ENCODE data around the gene ERMP1. TPM values are rescaled to one million over a fixed set of nuclear protein-coding genes. Genes with fewer than 3 reads are reported as not detected.

The ERMP1 gene
- total RNA-seq, 1 donor from 2014 or later: 7.6 TPM

DNA sequence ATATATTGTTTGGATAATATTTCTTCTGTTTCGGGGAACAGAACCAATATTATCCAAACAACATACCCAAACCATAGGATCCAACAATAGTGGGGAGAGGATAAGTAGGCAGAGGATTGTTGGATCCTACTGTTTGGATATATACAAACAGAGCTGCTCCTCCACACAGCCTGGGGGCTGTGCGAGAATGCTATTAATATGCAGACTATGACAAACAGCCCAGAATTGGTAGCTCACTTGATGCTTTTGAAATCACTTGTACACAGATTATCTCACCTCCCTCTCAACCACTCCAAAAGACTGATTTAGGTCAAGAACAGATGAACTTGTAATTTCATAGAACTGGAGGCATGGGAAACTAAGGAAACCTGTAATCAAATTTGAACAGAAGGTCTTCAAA, 33.4 kb upstream of the ERMP1 start:
- TF ChIP-seq CTCF (IDR thresholded peaks at IDR 0.05): no peak
- Mint-ChIP-seq H3K4me1 (ENCODE audit: low read depth) (no peaks in the 10 kb centered on the region), H3K9me3 (ENCODE audit: low read depth) (no peaks in the 10 kb centered on the region), H3K36me3 (ENCODE audit: low read depth) (peaks cover 1% of the 10 kb centered on the region), H3K27me3 (ENCODE audit: low read depth) (no peaks in the 10 kb centered on the region), H3K4me3 (ENCODE audit: unreplicated experiment) (no peak overlapping the region), H3K27ac (ENCODE audit: unreplicated experiment) (no peak overlapping the region)
- DNase-seq (ENCODE audit: low spot score): no peak

DNA sequence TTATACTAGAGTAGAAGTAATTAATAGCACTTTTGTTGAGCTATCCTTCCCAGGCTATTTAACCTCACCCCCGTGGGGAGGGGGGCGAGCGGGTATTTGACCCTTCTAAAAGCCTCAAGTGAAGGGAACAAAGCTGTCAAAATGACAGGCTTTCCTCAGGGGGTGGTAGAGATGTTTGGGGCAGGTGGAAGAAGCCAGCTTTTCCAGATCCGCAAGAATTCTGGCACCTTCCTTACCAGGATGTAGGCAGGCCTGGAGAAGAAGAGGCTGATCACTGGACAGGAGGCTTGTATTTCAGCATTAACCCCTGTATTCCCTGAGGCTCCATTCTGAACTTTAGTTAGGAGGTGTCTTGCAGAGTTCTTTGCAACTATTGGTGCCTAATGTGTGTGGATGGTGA, 31.5 kb upstream of the ERMP1 start:
- DNase-seq (ENCODE audit: low spot score): no peak
- no peak overlapping the region for H3K27ac Mint-ChIP-seq (ENCODE audit: unreplicated experiment)
- H3K4me1 Mint-ChIP-seq (ENCODE audit: low read depth): no peaks in the 10 kb centered on the region
- no peak for TF ChIP-seq CTCF (IDR thresholded peaks at IDR 0.05)
- H3K4me3 Mint-ChIP-seq (ENCODE audit: unreplicated experiment): no peak overlapping the region
- H3K36me3 Mint-ChIP-seq (ENCODE audit: low read depth): peaks cover 1% of the 10 kb centered on the region
- H3K27me3 Mint-ChIP-seq (ENCODE audit: low read depth): peaks cover 3% of the 10 kb centered on the region
- no peaks in the 10 kb centered on the region for H3K9me3 Mint-ChIP-seq (ENCODE audit: low read depth)

DNA sequence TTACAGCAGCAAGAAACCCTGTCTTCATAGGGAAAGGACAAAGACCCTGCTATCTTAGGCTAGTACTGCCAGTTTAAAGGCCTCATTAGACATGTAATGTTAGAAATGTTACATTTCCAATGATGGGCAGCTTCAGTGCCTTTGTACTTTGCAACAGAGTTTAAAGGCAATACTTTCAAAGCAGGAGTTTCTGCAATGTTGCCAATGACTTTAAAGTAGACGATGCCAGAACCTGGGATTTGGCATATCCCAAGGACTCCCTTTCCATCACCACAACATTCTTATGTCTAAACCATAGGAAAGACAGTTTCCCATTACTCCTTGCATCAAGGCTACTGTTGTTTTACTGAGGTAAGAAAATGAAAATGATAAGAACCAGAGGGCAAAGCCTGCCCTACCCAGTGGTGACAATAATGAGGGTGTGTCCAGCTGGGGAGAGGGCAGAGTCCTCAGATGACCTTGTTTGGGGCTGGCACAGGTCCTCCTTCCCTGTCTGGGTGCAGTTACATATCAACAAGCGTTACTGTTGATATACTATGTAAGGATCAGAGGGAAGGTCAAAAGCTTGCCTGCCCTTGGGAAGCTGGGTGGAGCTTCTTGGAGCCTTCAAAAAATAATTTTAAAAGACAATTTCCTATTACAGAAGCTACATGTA, 30.3 kb upstream of the ERMP1 start:
- Mint-ChIP-seq H3K4me1 (ENCODE audit: low read depth) (no peaks in the 10 kb centered on the region), H3K36me3 (ENCODE audit: low read depth) (peaks cover 1% of the 10 kb centered on the region), H3K27me3 (ENCODE audit: low read depth) (peaks cover 11% of the 10 kb centered on the region), H3K27ac (ENCODE audit: unreplicated experiment) (no peak overlapping the region), H3K4me3 (ENCODE audit: unreplicated experiment) (no peak overlapping the region), H3K9me3 (ENCODE audit: low read depth) (no peaks in the 10 kb centered on the region)
- no peak for TF ChIP-seq CTCF (IDR thresholded peaks at IDR 0.05)
- no peak for DNase-seq (ENCODE audit: low spot score)

GRCh38 chr9:5858833-5859232, 25.9 kb upstream of the ERMP1 start:
- TF ChIP-seq CTCF (IDR thresholded peaks at IDR 0.05): no peak
- no peak for DNase-seq (ENCODE audit: low spot score)
- Mint-ChIP-seq H3K27ac (ENCODE audit: unreplicated experiment) (no peak overlapping the region), H3K4me3 (ENCODE audit: unreplicated experiment) (no peak overlapping the region), H3K4me1 (ENCODE audit: low read depth) (no peaks in the 10 kb centered on the region), H3K36me3 (ENCODE audit: low read depth) (peaks cover 3% of the 10 kb centered on the region), H3K9me3 (ENCODE audit: low read depth) (peaks cover under 1% of the 10 kb centered on the region), H3K27me3 (ENCODE audit: low read depth) (peaks cover 19% of the 10 kb centered on the region)

- H3K9me3 Mint-ChIP-seq (ENCODE audit: low read depth): peaks cover 2% of the 10 kb centered on the region
- H3K27ac Mint-ChIP-seq (ENCODE audit: unreplicated experiment): no peak overlapping the region
- no peaks in the 10 kb centered on the region for H3K4me1 Mint-ChIP-seq (ENCODE audit: low read depth)
- no peak for TF ChIP-seq CTCF (IDR thresholded peaks at IDR 0.05)
- peaks cover 23% of the 10 kb centered on the region for H3K27me3 Mint-ChIP-seq (ENCODE audit: low read depth)
- no peak for DNase-seq (ENCODE audit: low spot score)
- no peak overlapping the region for H3K4me3 Mint-ChIP-seq (ENCODE audit: unreplicated experiment)
- peaks cover 3% of the 10 kb centered on the region for H3K36me3 Mint-ChIP-seq (ENCODE audit: low read depth)
Observed at GRCh38 chr9:5857928-5858327, 25.0 kb upstream of the ERMP1 start.

Measured in chondrocyte (in vitro differentiated cells).